GM20431 (cell line): ENCODE results near the gene SH3PXD2B.
"Not testable (repeated sequence)": the region's sequence is repeated elsewhere in the genome, so short reads cannot be mapped to it uniquely, and the experiment has no call there.

ENCODE experiments used
- in situ Hi-C: fragments of 300-500 bp; cut with MseI, MboI; formaldehyde crosslinking; loops from one replicate; pipeline ENCODE4 v1.15.0; 2020; ENCODE audit warnings: low sequenced_read_pairs; ENCODE audit not compliant: unreplicated experiment

SH3PXD2B gene

GRCh38 chr5:172353271-172353812, 101.0 kb downstream of the SH3PXD2B start:
- in situ Hi-C loops = no loop called here

GRCh38 chr5:172352526-172352925, 101.8 kb downstream of the SH3PXD2B start:
- in situ Hi-C loops = not testable (repeated sequence)

GRCh38 chr5:172351240-172351778, 103.0 kb downstream of the SH3PXD2B start:
- in situ Hi-C loops = no loop called here

- in situ Hi-C loops = no loop called here
These were observed 103.8 kb downstream of the SH3PXD2B start for GRCh38 chr5:172350212-172351181.

GRCh38 chr5:172348733-172349132, 105.6 kb downstream of the SH3PXD2B start:
- in situ Hi-C loops = not testable (repeated sequence)

- in situ Hi-C loops = no loop called here
These were observed 106.2 kb downstream of the SH3PXD2B start for GRCh38 chr5:172348084-172348483.

GRCh38 chr5:172347496-172348052, 106.8 kb downstream of the SH3PXD2B start:
- in situ Hi-C loops = no loop called here

- in situ Hi-C loops = no loop called here
These were observed 108.4 kb downstream of the SH3PXD2B start for GRCh38 chr5:172345881-172346280.

GRCh38 chr5:172344855-172345409, 109.4 kb downstream of the SH3PXD2B start:
- in situ Hi-C loops = no loop called here

GRCh38 chr5:172343741-172344140, 110.6 kb downstream of the SH3PXD2B start:
- in situ Hi-C loops = no loop called here

- in situ Hi-C loops = no loop called here
These were observed 111.4 kb downstream of the SH3PXD2B start for GRCh38 chr5:172342918-172343317.

GRCh38 chr5:172339264-172340180, 114.8 kb downstream of the SH3PXD2B start:
- in situ Hi-C loops = no loop called here

- in situ Hi-C loops = no loop called here
These were observed 117.5 kb downstream of the SH3PXD2B start for GRCh38 chr5:172336676-172337285.

GRCh38 chr5:172336264-172336663, 118.1 kb downstream of the SH3PXD2B start:
- in situ Hi-C loops = no loop called here

GRCh38 chr5:172335721-172336120, 118.6 kb downstream of the SH3PXD2B start:
- in situ Hi-C loops = no loop called here

- in situ Hi-C loops = no loop called here
These were observed 119.7 kb downstream of the SH3PXD2B start for GRCh38 chr5:172334641-172335040.

GRCh38 chr5:172334196-172334595, 120.1 kb downstream of the SH3PXD2B start:
- in situ Hi-C loops = no loop called here

- in situ Hi-C loops = not testable (repeated sequence)
These were observed 127.4 kb downstream of the SH3PXD2B start for GRCh38 chr5:172326901-172327300.

- in situ Hi-C loops = no loop called here
These were observed 128.9 kb downstream of the SH3PXD2B start for GRCh38 chr5:172325452-172325851.
